Keratinocyte (primary cell): ENCODE results near the gene SRP68. TPM values are rescaled to one million over a fixed set of nuclear protein-coding genes. Genes with fewer than 3 reads are reported as not detected.

ENCODE experiments used
- DNase-seq: peaks from one replicate; pipeline ENCODE4 v3.0.0-alpha.2; 2011; ENCODE audit warnings: low read depth, missing footprints, low spot score
- FAIRE-seq: peaks from 2 replicates; lab custom pipeline; 2011; peaks lifted over from hg19 to GRCh38; lab: Jason Lieb, UNC
- H2AFZ ChIP-seq: 2 replicates; pipeline ENCODE4 v1.6.0; 2012; ENCODE audit warnings: low read length, control low read depth, inconsistent platforms; ENCODE audit not compliant: control insufficient read depth
- H3K27ac ChIP-seq: 2 replicates; pipeline ENCODE4 v1.5.1; 2011; ENCODE audit warnings: low read length; ENCODE audit not compliant: control insufficient read depth, insufficient read depth
- H3K27me3 ChIP-seq: 3 replicates; pipeline ENCODE4 v1.6.0; 2011; ENCODE audit warnings: low read length; ENCODE audit not compliant: control insufficient read depth, insufficient read depth; ENCODE audit errors: extremely low read depth
- H3K36me3 ChIP-seq, 2 experiments: 2 replicates in 1 of 2; 3 replicates in 1 of 2; pipeline ENCODE4 v1.5.1; 2011; ENCODE audit warnings: low read length in 2 of 2, mild to moderate bottlenecking in 1 of 2; ENCODE audit not compliant: control insufficient read depth in 2 of 2, insufficient read depth in 2 of 2; ENCODE audit errors: extremely low read depth in 1 of 2
- H3K4me1 ChIP-seq: 3 replicates; pipeline ENCODE4 v1.5.1; 2011; ENCODE audit warnings: low read length; ENCODE audit not compliant: control insufficient read depth, insufficient read depth; ENCODE audit errors: extremely low read depth
- H3K4me2 ChIP-seq: 3 replicates; pipeline ENCODE4 v1.6.0; 2011; ENCODE audit warnings: low read depth, low read length; ENCODE audit not compliant: control insufficient read depth, insufficient read depth; ENCODE audit errors: extremely low read depth
- H3K4me3 ChIP-seq, 3 experiments: fragments of 200-600 bp in 1 of 3; sonication (generic) in 1 of 3; 2 replicates in 2 of 3; 3 replicates in 1 of 3; pipeline ENCODE4 v1.5.1; 2011 to 2016; ENCODE audit warnings: low read length in 3 of 3, mild to moderate bottlenecking in 3 of 3, control low read depth in 2 of 3, inconsistent platforms in 1 of 3, low read depth in 1 of 3, mixed read lengths in 1 of 3, mixed run types in 1 of 3, moderate library complexity in 1 of 3; ENCODE audit not compliant: control insufficient read depth in 2 of 3, insufficient read depth in 2 of 3; ENCODE audit errors: extremely low read depth in 1 of 3
- H3K79me2 ChIP-seq: 2 replicates; pipeline ENCODE4 v1.6.0; 2012; ENCODE audit warnings: low read length; ENCODE audit not compliant: control insufficient read depth, insufficient read depth
- H3K9ac ChIP-seq: 3 replicates; pipeline ENCODE4 v1.6.0; 2011; ENCODE audit warnings: low read length; ENCODE audit not compliant: control insufficient read depth, insufficient read depth; ENCODE audit errors: extremely low read depth
- H3K9me1 ChIP-seq: 3 replicates; pipeline ENCODE4 v1.6.0; 2011; ENCODE audit warnings: low read length; ENCODE audit not compliant: control insufficient read depth, insufficient read depth; ENCODE audit errors: extremely low read depth
- H3K9me3 ChIP-seq: 2 replicates; pipeline ENCODE4 v1.5.1; 2012; ENCODE audit warnings: low read depth, low read length; ENCODE audit not compliant: control insufficient read depth
- H4K20me1 ChIP-seq: 3 replicates; pipeline ENCODE4 v1.6.0; 2011; ENCODE audit warnings: low read length; ENCODE audit not compliant: control insufficient read depth, insufficient read depth; ENCODE audit errors: extremely low read depth
- CTCF ChIP-seq, 3 experiments: IDR thresholded peaks in 1 of 3; conservative IDR thresholded peaks in 1 of 3; optimal IDR thresholded peaks in 1 of 3; 2 replicates in 2 of 3; 3 replicates in 1 of 3; pipeline versions ENCODE3 to v1.5.1; 2011; ENCODE audit warnings: low read length in 3 of 3, mild to moderate bottlenecking in 3 of 3, moderate library complexity in 2 of 3, control low read depth in 1 of 3, inconsistent platforms in 1 of 3; ENCODE audit not compliant: insufficient read depth in 2 of 3; ENCODE audit errors: extremely low read depth in 1 of 3
- EZH2 ChIP-seq: IDR thresholded peaks from one replicate; pipeline ENCODE4 v1.6.1; 2012; ENCODE audit warnings: inconsistent platforms, mild to moderate bottlenecking, low read length, moderate library complexity
- dilution Hi-C: fragments of 300-500 bp; cut with MboI; formaldehyde crosslinking; loops from one replicate; pipeline ENCODE4 v1.7.0; 2020; ENCODE audit warnings: low sequenced_read_pairs; ENCODE audit not compliant: extremely low pct_ligation_motif_present
- polyA plus RNA-seq, 5 experiments: library from polyadenylated mRNA; depleted of rRNA in 3 of 5; stranded (reverse) in 3 of 5; stranded (forward) in 1 of 5; unstranded in 1 of 5; fragments of >200 nt; gene quantifications; 1 replicate in 1 of 5; 2 replicates in 3 of 5; 3 replicates in 1 of 5; pipeline versions ENCODE4 v1.2.1 to v1.2.3, GENCODE V29; 2011 to 2012; ENCODE audit warnings: missing spikeins in 2 of 5, low read depth in 1 of 5, low replicate concordance in 1 of 5

The SRP68 gene
- polyA plus RNA-seq, 1 donor (not counting 4 experiments of a cell fraction or from before 2014, with no cell fraction given): 81.3 TPM

- dilution Hi-C loops: no loop called here
- DNase-seq: no peak
Measured at GRCh38 chr17:76080768-76081287, 8.5 kb upstream of the SRP68 start.

GRCh38 chr17:76079956-76080767 is 7.8 kb upstream of the SRP68 start:
- Histone ChIP-seq H3K36me3 (peaks cover 12 to 17% of the 10 kb centered on the region in 2 experiments), H2AFZ (no peak overlapping the region), H3K9ac (no peak overlapping the region), H4K20me1 (no peaks in the 10 kb centered on the region), H3K9me1 (no peaks in the 10 kb centered on the region), H3K4me2 (no peak overlapping the region), H3K27me3 (peaks cover 55% of the 10 kb centered on the region), H3K9me3 (no peaks in the 10 kb centered on the region), H3K4me3 (no peak overlapping the region), H3K79me2 (no peaks in the 10 kb centered on the region), H3K4me1 (peaks cover 7% of the 10 kb centered on the region), H3K27ac (no peak overlapping the region)
- DNase-seq (no peak), FAIRE-seq (no peak)
- no peak for TF ChIP-seq EZH2
- peak in 1 of 3 experiments; percentile 9 for TF ChIP-seq CTCF (optimal IDR thresholded peaks at IDR 0.05 in 1 of 3, IDR thresholded peaks at IDR 0.05 in 1 of 3, conservative IDR thresholded peaks at IDR 0.05 in 1 of 3; ENCODE audit: extremely low read depth in 1 of 3, insufficient read depth in 2 of 3, low read length in 3 of 3)
- dilution Hi-C loops: no loop called here

More at GRCh38 chr17:76080768-76081287, 8.5 kb upstream of the SRP68 start:
- Histone ChIP-seq H3K9me3 (no peaks in the 10 kb centered on the region), H3K27ac (no peak overlapping the region), H3K4me2 (no peak overlapping the region), H2AFZ (no peak overlapping the region), H3K79me2 (no peaks in the 10 kb centered on the region), H3K9ac (no peak overlapping the region), H3K9me1 (no peaks in the 10 kb centered on the region), H3K27me3 (peaks cover 49% of the 10 kb centered on the region), H3K36me3 (peaks cover 12 to 21% of the 10 kb centered on the region in 2 experiments), H3K4me3 (no peak overlapping the region), H4K20me1 (no peaks in the 10 kb centered on the region), H3K4me1 (peaks cover 5% of the 10 kb centered on the region)
- FAIRE-seq: no peak
- TF ChIP-seq CTCF (optimal IDR thresholded peaks at IDR 0.05 in 1 of 3, IDR thresholded peaks at IDR 0.05 in 1 of 3, conservative IDR thresholded peaks at IDR 0.05 in 1 of 3; ENCODE audit: extremely low read depth in 1 of 3, insufficient read depth in 2 of 3, low read length in 3 of 3) (no peak), EZH2 (no peak)
